ENCODE results near the gene MARK2. TPM values are rescaled to one million over a fixed set of nuclear protein-coding genes. Genes with fewer than 3 reads are reported as not detected.

MARK2 gene
- total and polyA plus RNA-seq, 10 of the 15 experiments (the other 5 are each of a cell fraction or from before 2014, with no cell fraction given) = 0.19 to 29.5 (median 13.2) TPM

- CTCF ChIA-PET = interaction anchor here (0.6 to 1.9 kb wide), 10 partner anchors 11 to 139 kb away, joined by 3 to 25 read pairs (median 3); partner anchors contain the start of gene ZFTA
- ATAC-seq (peak; percentile 46; the same call in 2 of the 3 replicates), DNase-seq (ENCODE audit: low read depth, low spot score) (no peak)
- TF ChIP-seq BHLHE40 (IDR thresholded peaks at IDR 0.05; ENCODE audit: borderline replicate concordance in 1 of 2, low read depth in 2 of 2, low read length in 1 of 2) = no peak
- no peak for TF ChIP-seq HDAC2 (IDR thresholded peaks at IDR 0.05)
- 0 out of 2 replicates have a peak, but pooled peaks have one; percentile 11 for TF ChIP-seq SMC3 (IDR thresholded peaks at IDR 0.05; ENCODE audit: borderline replicate concordance, low read length)
- TF ChIP-seq ZBTB4 (CRISPR knock-in tag; IDR thresholded peaks at IDR 0.05) = no peak
- no peak for TF ChIP-seq SUZ12 (IDR thresholded peaks at IDR 0.05; ENCODE audit: unreplicated experiment)
- no peak for TF ChIP-seq TARDBP (IDR thresholded peaks at IDR 0.05; ENCODE audit: borderline replicate concordance)
- no peak for TF ChIP-seq USF2 (IDR thresholded peaks at IDR 0.05; ENCODE audit: borderline replicate concordance, low read depth, low read length)
- peak in 2 of 3 experiments; percentile 21 to 33; a peak in 3 of 6 replicates for TF ChIP-seq CTCF (IDR thresholded peaks at IDR 0.05 in 2 of 3, conservative IDR thresholded peaks at IDR 0.05 in 1 of 3; ENCODE audit: control insufficient read depth in 2 of 3, extremely low read depth in 1 of 3, insufficient read depth in 1 of 3, low read depth in 3 of 3, low read length in 3 of 3)
- TF ChIP-seq JUND (IDR thresholded peaks at IDR 0.05; ENCODE audit: low read depth, low read length) = no peak
- no peak for TF ChIP-seq HDGF (IDR thresholded peaks at IDR 0.05)
- no peak for TF ChIP-seq BRCA1 (IDR thresholded peaks at IDR 0.05; ENCODE audit: low read depth, low read length)
- no peak for TF ChIP-seq ASH2L (IDR thresholded peaks at IDR 0.05; ENCODE audit: borderline replicate concordance, low read depth)
- no peak for TF ChIP-seq NRF1 (conservative IDR thresholded peaks at IDR 0.05; ENCODE audit: low read depth, low read length)
- no peak for TF ChIP-seq CEBPZ (IDR thresholded peaks at IDR 0.05; ENCODE audit: low read depth, low read length)
Observed at GRCh38 chr11:63906585-63906984, 67.7 kb downstream of the MARK2 start.

More at GRCh38 chr11:63906585-63906984, 67.7 kb downstream of the MARK2 start:
- Histone ChIP-seq H3K4me3 (no peak overlapping the region), H3K27me3 (replicated peaks in 1 of 2; ENCODE audit: control insufficient read depth in 2 of 2, insufficient read depth in 2 of 2, low read length in 1 of 2) (no peaks in the 10 kb centered on the region), H3K79me2 (ENCODE audit: control insufficient read depth, insufficient read depth, low read length) (no peaks in the 10 kb centered on the region), H4K20me1 (ENCODE audit: control insufficient read depth, insufficient read depth) (no peaks in the 10 kb centered on the region), H3K9ac (ENCODE audit: control insufficient read depth, insufficient read depth, low read length) (no peak overlapping the region), H3K4me1 (ENCODE audit: control insufficient read depth, insufficient read depth, low read length) (no peaks in the 10 kb centered on the region), H3K36me3 (ENCODE audit: control insufficient read depth in 2 of 2, insufficient read depth in 2 of 2, low read length in 1 of 2) (peaks cover 18 to 40% of the 10 kb centered on the region in 2 experiments), H3K4me2 (ENCODE audit: control insufficient read depth, insufficient read depth) (no peak overlapping the region), H2AFZ (ENCODE audit: control insufficient read depth, low read depth, low read length) (no peak overlapping the region), H3K9me3 (replicated peaks; ENCODE audit: control insufficient read depth, insufficient read depth, low read length) (no peaks in the 10 kb centered on the region), H3K27ac (ENCODE audit: control insufficient read depth, insufficient read depth) (no peak overlapping the region)
- ChIA-PET SMC1A (ENCODE audit: uncharacterized antibody, unreplicated experiment) (interaction anchor here (0.6 to 1.9 kb wide), 3 partner anchors 40 to 69 kb away, joined by 3 to 17 read pairs (median 3); no protein-coding TSS in a partner anchor), POLR2A (no interaction called here), RAD21 (ENCODE audit: unreplicated experiment) (interaction anchor here (1.0 to 1.2 kb wide), 2 partner anchors 33 to 39 kb away, joined by 4 read pairs; no protein-coding TSS in a partner anchor)
- intact Hi-C loops (cut with micrococcal nuclease; ENCODE audit: unreplicated experiment) (loop anchor here (1.0 kb wide), 1 partner anchor 69 kb away; no protein-coding TSS in a partner anchor), in situ Hi-C loops (cut with MboI) (no loop called here)
- WGBS (ENCODE audit: insufficient coverage, insufficient replicate concordance, low lambda C conversion rate, missing lambda C conversion rate) = 89% methylated on average over 7 of the region's 7 CpGs
- FAIRE-seq = no peak
- no TSS peak for BruUV-seq (replicated peaks)

Data from GM12878 (cell line).